ENCODE data around the gene PRDX2. TPM values are rescaled to one million over a fixed set of nuclear protein-coding genes. Genes with fewer than 3 reads are reported as not detected.

PRDX2 gene
- total and polyA plus RNA-seq, 10 of the 15 experiments (the other 5 are each of a cell fraction or from before 2014, with no cell fraction given): 93.0 to 812 (median 344) TPM

DNA sequence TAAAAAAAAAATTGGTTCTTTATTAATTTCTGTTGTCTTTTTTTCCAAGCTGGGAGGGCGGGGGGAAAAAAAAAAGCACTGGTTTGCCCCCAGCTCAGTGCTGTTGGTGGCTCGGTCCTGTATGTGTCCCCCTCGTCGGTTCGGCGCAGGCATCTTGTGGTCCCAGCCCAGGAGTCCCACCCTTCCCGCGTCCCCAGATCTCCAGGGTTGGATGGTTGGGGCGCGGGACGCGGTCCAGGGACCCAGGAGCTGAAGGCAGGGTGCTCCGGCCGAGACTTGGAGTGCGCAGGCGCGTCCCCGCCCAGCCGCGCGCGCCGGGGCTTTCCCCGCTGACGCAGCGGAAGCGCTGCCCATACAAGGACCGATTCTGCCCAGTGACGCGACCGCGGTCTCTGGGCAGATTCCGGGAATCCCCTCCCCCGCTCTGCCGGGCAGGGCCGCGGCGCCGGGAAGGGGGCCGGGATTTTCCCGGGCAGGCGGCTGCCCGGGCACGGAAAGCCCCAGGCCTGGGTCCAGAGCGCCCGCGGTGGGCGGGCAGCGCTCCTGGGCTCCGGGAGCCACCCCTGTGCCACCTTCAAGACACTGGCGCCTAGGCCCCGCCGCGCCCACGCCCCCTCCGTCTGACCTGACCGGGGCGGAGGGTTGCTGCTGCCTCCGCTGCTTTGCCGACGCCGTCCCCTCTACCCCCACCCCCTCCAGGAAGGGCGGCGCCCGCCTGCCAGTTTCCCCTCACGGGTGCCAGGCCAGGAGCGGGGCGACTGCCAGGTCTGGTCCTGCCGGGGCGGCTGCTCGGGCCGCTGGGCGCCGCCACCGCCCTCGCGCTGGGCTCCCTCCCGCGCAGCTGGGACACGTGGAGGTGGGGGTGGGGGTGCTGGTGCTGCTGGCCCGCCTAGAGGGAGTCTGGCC is 8.1 kb downstream of the PRDX2 start (continued):
- TF ChIP-seq RAD51 (IDR thresholded peaks at IDR 0.05) (no peak), CEBPB (IDR thresholded peaks at IDR 0.05; ENCODE audit: borderline replicate concordance in 1 of 2, low read depth in 2 of 2, low read length in 2 of 2) (no peak), EGR1 (IDR thresholded peaks at IDR 0.05; ENCODE audit: borderline replicate concordance in 1 of 2, low read depth in 2 of 2, low read length in 2 of 2) (peak; percentile 11 to 62), BACH1 (IDR thresholded peaks at IDR 0.05; ENCODE audit: borderline replicate concordance) (peak; percentile 99), CEBPZ (IDR thresholded peaks at IDR 0.05; ENCODE audit: low read depth, low read length) (no peak), POLR2AphosphoS2 (IDR thresholded peaks at IDR 0.05; ENCODE audit: low read depth, low read length) (peak; percentile 99), CBX5 (IDR thresholded peaks at IDR 0.05; ENCODE audit: low read depth) (no peak), LARP7 (IDR thresholded peaks at IDR 0.05) (peak; percentile 87), USF1 (IDR thresholded peaks at IDR 0.05; ENCODE audit: borderline replicate concordance, extremely low read length, insufficient read depth, low read depth, low read length) (peak; percentile 62), HDAC6 (IDR thresholded peaks at IDR 0.05; ENCODE audit: unreplicated experiment) (no peak), TCF3 (IDR thresholded peaks at IDR 0.05; ENCODE audit: borderline replicate concordance, insufficient read depth, low read depth, low read length) (peak; percentile 70; the same call in 1 of the 2 replicates), TCF12 (IDR thresholded peaks at IDR 0.05; ENCODE audit: low read depth, low read length) (peak; percentile 68; the same call in 1 of the 2 replicates), KDM1A (IDR thresholded peaks at IDR 0.05; ENCODE audit: borderline replicate concordance) (no peak), RFX5 (IDR thresholded peaks at IDR 0.05; ENCODE audit: low read depth, low read length) (peak; percentile 93), HDGF (IDR thresholded peaks at IDR 0.05) (no peak), CBFB (IDR thresholded peaks at IDR 0.05; ENCODE audit: low read depth) (peak; percentile 70; the same call in 1 of the 2 replicates), ZZZ3 (IDR thresholded peaks at IDR 0.05; ENCODE audit: control insufficient read depth, insufficient read length, low read depth) (no peak), ASH2L (IDR thresholded peaks at IDR 0.05; ENCODE audit: borderline replicate concordance, low read depth) (no peak), HCFC1 (IDR thresholded peaks at IDR 0.05; ENCODE audit: low read length) (peak; percentile 34; the same call in 1 of the 2 replicates), TARDBP (IDR thresholded peaks at IDR 0.05; ENCODE audit: borderline replicate concordance) (no peak; the same call in 1 of the 2 replicates), DPF2 (IDR thresholded peaks at IDR 0.05) (peak; percentile 98)
- TF ChIP-seq, protein P1, sequence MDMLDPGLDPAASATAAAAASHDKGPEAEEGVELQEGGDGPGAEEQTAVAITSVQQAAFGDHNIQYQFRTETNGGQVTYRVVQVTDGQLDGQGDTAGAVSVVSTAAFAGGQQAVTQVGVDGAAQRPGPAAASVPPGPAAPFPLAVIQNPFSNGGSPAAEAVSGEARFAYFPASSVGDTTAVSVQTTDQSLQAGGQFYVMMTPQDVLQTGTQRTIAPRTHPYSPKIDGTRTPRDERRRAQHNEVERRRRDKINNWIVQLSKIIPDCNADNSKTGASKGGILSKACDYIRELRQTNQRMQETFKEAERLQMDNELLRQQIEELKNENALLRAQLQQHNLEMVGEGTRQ (IDR thresholded peaks at IDR 0.05; ENCODE audit: borderline replicate concordance, low read depth, low read length): no peak; the same call in 1 of the 2 replicates
- TF ChIP-seq, protein P2, sequence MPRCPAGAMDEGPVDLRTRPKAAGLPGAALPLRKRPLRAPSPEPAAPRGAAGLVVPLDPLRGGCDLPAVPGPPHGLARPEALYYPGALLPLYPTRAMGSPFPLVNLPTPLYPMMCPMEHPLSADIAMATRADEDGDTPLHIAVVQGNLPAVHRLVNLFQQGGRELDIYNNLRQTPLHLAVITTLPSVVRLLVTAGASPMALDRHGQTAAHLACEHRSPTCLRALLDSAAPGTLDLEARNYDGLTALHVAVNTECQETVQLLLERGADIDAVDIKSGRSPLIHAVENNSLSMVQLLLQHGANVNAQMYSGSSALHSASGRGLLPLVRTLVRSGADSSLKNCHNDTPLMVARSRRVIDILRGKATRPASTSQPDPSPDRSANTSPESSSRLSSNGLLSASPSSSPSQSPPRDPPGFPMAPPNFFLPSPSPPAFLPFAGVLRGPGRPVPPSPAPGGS (IDR thresholded peaks at IDR 0.05; ENCODE audit: borderline replicate concordance, insufficient read depth, low read depth, low read length, poor library complexity, severe bottlenecking): peak; percentile 91

Measured in GM12878 (cell line).